ENCODE data around the gene OAF.
"Not testable (repeated sequence)": the region's sequence is repeated elsewhere in the genome, so short reads cannot be mapped to it uniquely, and the experiment has no call there.

OAF gene

DNA sequence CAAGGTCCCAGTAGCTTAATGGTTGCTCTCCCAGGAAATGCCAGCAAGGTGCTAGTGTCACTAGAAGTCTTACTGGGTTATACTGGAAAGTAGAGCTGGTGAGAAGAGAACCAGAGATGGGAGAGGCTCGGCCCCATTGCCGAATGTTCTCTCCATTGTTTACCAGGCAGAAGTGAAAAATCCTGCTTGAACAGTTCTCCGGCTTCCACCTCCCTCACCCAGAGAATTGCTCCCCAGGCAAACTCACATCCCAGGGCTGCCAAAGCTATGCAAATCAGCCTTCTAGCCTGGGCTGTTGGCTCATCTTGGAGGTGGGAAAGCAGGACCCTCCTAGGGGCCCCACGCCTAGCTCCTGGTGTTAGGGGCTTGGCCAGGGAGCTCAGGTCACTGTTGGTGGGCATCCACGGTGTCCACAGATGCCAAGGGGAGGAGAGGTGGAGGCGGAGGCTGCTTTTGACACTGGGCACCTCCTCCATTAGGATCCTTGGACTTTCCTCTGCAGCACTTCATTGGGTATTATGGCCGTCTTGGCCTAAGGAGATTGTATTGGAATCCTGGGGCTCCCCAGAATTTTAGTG is 49.2 kb downstream of the OAF start:
- H3K4me3 ChIP-seq (ENCODE audit: low read length): no peak overlapping the region
- TF ChIP-seq ZNF274 (IDR thresholded peaks at IDR 0.05; ENCODE audit: low read depth, low read length): no peak

DNA sequence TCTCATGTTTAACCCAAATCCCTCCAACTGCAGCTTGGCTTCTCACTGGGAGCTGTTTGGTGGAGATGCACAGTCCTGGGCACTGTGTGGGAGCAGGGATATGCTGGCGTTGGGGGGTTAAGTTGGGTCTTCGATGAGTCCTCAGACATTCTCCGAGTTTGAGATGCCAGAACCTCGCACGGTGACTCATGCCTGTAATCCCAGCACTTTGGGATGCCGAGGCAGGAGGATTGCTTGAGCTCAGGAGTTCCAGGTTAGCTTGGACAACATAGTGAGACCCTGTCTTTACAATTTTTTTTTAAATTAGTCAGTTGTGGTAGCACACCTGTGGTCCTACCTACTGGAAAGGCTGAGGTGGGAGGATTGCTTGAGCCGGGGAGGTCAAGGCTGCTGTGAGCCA is 49.8 kb downstream of the OAF start:
- TF ChIP-seq ZNF274 (IDR thresholded peaks at IDR 0.05; ENCODE audit: low read depth, low read length): no peak
- H3K4me3 ChIP-seq (ENCODE audit: low read length): no peak overlapping the region

DNA sequence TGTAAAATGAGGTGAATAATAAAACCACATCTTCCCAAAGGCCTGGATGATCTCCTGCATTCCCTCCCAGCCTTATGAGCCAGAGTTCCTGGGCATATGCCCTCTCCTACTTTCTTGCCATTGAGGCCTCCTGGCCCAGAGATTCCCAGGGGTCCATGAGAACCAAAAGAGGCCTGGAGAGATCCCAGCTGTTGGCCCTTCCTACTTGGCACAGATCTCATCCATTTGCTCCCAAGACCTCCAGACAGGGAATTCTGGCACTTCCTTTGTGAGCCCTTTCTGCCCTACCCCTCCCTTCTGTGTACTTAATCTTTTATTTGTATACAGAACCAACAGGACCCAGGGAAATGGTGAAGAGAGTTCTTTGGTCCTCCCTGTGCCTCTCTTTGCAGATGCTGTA is 50.5 kb downstream of the OAF start:
- no peak overlapping the region for H3K4me3 ChIP-seq (ENCODE audit: low read length)
- TF ChIP-seq ZNF274 (IDR thresholded peaks at IDR 0.05; ENCODE audit: low read depth, low read length): no peak

DNA sequence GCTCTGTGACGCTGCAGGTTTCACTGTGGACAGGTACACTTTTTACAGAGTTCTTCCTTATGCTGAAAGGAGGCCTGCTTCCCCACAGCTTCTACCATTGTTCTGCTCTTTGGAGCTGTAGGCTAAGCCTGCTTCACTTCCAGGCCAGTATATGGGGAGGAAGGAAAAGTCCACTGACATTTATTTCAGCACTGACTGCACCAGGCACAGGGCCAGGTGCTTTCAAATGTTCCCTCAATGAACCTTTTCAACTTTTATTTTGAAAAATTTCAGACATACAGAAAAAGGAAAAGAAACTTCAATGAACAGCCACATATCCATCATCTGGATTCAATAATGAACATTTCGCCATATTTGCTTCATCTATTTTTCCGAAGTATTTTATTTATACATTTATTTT is 51.1 kb downstream of the OAF start:
- no peak overlapping the region for H3K4me3 ChIP-seq (ENCODE audit: low read length)
- TF ChIP-seq ZNF274 (IDR thresholded peaks at IDR 0.05; ENCODE audit: low read depth, low read length): no peak

DNA sequence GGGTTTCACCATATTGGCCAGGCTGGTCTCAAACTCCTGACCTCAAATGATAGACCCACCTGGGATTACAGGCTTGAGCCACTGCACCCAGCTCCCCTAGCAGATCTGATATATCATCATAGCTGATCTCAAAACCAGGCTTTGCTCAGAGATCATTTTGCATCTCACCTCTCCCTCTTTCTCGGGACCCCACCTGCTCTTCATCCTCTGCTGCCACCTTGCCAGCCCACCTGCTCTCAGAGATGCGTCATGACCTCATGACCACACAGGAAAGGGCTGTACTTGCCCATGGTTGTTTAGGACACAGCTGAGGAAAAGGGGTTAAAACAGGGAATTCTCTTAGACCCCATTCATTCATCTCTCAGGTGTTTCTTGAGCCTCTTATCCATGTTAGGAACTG is 56.5 kb downstream of the OAF start:
- TF ChIP-seq ZNF274 (IDR thresholded peaks at IDR 0.05; ENCODE audit: low read depth, low read length): no peak
- H3K4me3 ChIP-seq (ENCODE audit: low read length): no peak overlapping the region

DNA sequence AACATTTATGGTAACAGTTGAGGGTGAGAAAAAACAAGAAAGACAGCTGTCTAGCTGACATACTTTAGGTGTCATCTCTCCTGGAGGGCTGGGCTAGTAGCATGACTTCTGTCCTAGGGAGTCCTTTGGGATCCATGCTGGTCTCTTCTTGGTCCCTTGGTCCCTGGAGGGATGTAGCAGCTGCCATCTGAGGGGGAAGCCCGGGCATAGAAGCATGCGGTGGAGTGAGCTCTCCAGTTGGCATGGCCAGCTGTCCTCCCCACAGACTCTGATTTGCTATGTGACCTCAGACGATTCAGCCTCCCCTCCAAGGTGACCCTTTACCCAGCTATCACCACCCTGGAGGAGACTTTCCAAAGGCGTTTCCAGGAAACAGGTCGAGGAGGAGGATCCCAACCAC is 57.9 kb downstream of the OAF start:
- no peak for TF ChIP-seq ZNF274 (IDR thresholded peaks at IDR 0.05; ENCODE audit: low read depth, low read length)
- no peak overlapping the region for H3K4me3 ChIP-seq (ENCODE audit: low read length)

DNA sequence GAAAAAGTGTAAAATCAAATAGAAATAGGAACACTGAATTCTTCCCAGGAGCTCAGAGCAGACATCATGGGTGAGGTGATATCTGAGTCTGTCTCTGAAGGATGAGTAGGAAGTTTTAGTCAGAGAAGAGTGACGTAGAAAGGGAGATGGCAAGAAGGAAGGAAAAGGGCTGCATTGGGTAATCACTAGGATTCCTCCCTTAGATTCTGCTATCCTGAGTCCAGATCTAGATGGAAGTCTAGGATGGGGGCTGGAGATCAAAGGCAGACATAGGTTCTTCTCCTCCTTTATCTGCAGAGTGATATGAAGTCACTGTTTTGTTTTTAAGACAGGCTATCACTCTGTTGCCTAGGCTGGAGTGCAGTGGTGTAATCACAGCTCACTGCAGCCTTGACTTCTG is 59.6 kb downstream of the OAF start:
- no peak for TF ChIP-seq ZNF274 (IDR thresholded peaks at IDR 0.05; ENCODE audit: low read depth, low read length)

DNA sequence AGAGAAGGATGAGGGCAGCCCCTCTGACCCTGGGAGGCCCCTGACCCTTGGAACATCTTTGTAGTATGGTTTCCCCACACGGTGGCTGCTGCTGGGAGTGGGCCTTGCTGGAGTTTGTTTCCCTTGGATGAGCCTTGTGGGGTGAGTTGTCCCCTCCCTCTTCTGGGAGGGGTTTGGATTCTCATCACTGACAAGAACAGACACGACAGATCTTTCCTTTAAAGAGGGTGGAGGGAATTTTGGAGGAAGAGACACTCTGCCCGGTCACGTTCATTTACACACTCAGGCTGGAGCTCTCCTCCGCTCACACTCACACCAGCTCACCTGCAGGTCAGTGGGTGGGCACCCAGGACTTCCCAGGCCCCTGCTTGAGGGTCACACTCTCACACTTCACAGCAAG is 60.8 kb downstream of the OAF start:
- H3K4me3 ChIP-seq (ENCODE audit: low read length): no peak overlapping the region
- TF ChIP-seq ZNF274 (IDR thresholded peaks at IDR 0.05; ENCODE audit: low read depth, low read length): no peak

More for the DNA sequence above, 59.6 kb downstream of the OAF start:
- H3K4me3 ChIP-seq (ENCODE audit: low read length): no peak overlapping the region

DNA sequence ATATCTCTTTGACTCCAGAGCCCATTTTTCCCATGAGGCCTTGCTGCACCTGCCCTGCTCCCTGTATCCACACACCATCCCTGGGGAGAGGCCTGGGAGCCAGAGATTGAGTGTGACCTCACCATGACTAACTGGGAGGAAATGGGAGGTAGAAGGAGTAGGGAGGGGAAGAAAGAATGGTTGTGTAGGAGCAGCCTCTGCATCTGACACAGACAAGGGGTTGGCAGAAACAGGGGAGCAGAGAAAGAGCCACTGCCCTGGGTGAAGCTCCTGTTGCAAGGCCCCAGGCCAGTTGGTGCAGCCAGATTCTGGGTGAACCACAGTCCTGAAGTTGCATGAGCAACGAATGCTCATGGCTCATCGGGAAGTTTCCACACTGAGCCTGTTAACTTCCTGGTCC is 61.5 kb downstream of the OAF start:
- no peak for TF ChIP-seq ZNF274 (IDR thresholded peaks at IDR 0.05; ENCODE audit: low read depth, low read length)
- H3K4me3 ChIP-seq (ENCODE audit: low read length): no peak overlapping the region

DNA sequence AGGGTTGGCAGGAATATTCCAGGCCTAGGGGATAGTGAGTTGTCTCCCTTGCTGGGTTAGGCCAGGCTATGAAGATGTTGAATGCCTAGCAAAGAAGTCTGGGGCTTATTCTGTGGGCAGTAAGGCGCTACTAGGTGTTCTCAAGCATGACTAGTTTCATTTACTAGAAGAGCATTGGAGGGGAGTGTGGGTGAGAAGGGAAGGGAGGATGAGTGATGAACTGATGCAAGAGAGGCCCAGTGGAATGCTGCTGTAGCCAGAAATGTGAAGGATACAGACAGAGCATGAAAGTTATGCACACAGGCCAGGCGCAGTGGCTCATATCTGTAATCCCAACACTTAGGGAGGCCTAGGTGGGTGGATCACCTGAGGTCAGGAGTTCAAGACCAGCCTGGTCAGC is 62.6 kb downstream of the OAF start:
- no peak overlapping the region for H3K4me3 ChIP-seq (ENCODE audit: low read length)
- TF ChIP-seq ZNF274 (IDR thresholded peaks at IDR 0.05; ENCODE audit: low read depth, low read length): no peak

DNA sequence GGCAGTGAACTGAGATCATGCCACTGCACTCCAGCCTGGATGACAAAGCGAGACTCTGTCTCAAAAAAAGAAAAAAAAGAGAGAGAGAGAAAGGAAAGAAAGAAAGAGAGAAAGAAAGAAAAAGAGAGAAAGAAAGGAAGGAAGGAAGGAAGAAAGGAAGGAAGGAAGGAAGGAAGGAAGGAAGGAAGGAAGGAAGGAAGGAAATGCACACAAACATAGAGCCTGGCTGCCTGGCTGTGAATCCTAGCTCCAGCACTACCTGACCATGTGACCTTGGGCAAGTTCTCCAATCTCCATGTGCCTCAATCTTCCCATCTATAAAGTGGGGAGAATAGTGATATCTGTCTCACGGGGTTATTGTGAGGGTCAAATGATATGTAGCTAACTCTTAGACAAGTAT is 63.1 kb downstream of the OAF start:
- not testable (repeated sequence) for H3K4me3 ChIP-seq (ENCODE audit: low read length)

DNA sequence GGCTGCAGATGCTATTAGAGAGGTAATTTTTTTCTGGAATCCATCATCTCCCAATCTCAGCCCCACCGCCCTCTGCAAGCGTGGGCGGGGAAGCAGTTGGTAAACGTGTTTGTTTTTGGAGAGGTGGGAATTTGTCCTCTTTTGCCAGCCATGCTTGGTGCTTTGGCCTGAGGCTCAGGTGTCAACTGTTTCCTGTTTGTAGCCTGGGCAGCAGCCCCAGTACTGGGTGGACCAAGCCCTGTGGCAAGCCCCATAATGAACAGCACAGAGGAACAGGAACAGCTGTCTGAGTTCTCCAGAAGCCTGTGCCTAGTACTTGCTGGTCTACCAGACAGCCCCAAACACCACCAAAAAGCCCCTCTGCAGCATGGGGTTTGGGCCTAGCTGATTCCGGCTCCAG is 68.7 kb downstream of the OAF start:
- no peak for TF ChIP-seq ZNF274 (IDR thresholded peaks at IDR 0.05; ENCODE audit: low read depth, low read length)
- H3K4me3 ChIP-seq (ENCODE audit: low read length): no peak overlapping the region

Data from GM08714 (cell line).